B cell (primary cell): Measurements from ENCODE around the gene CALN1. TPM values are rescaled to one million over a fixed set of nuclear protein-coding genes. Genes with fewer than 3 reads are reported as not detected.

Experiments
- ATAC-seq: fragments of 200-7000 bp; cut with Tn5 transposase; one replicate; pipeline ENCODE4 v1.10.0; 2021; ENCODE audit warnings: low read depth, mild to moderate bottlenecking, moderate number of reproducible peaks, moderate library complexity
- CTCF ChIA-PET: fragments of 350-600 bp; sonication (Branson Sonifier 250); formaldehyde crosslinking; loops from one replicate; lab custom pipeline; 2021; ENCODE audit warnings: antibody characterized with exemption, inconsistent platforms; lab: Charles Lee
- POLR2A ChIA-PET: fragments of 350-600 bp; sonication (Branson Sonifier 250); formaldehyde crosslinking; loops from one replicate; lab custom pipeline; 2021; ENCODE audit warnings: antibody characterized with exemption; lab: Charles Lee
- DNase-seq: peaks from one replicate; pipeline ENCODE4 v3.0.0; 2013
- H2AFZ ChIP-seq: 2 replicates; pipeline ENCODE4 v1.6.1; 2012; ENCODE audit warnings: mild to moderate bottlenecking, low read depth, low read length; ENCODE audit not compliant: insufficient read depth, poor library complexity, severe bottlenecking
- H3K27ac ChIP-seq, 2 donors: 1 replicate in 1 of 2; 2 replicates in 1 of 2; pipeline ENCODE4 v1.5.1; 2012 to 2013; ENCODE audit warnings: low read length in 2 of 2, mild to moderate bottlenecking in 2 of 2, moderate library complexity in 1 of 2
- H3K27me3 ChIP-seq, 4 experiments: fragments of 200-600 bp in 1 of 4; sonication (generic) in 1 of 4; replicated peaks in 1 of 4; 1 replicate in 2 of 4; 2 replicates in 2 of 4; pipeline versions ENCODE4 v1.6.1 to v1.7.0; 2013 to 2016; ENCODE audit warnings: low read length in 3 of 4, mild to moderate bottlenecking in 2 of 4, mixed read lengths in 1 of 4, moderate library complexity in 1 of 4; ENCODE audit not compliant: insufficient read depth in 4 of 4, control insufficient read depth in 3 of 4; ENCODE audit errors: control extremely low read depth in 1 of 4
- H3K36me3 ChIP-seq, 2 experiments: replicated peaks in 1 of 2; 1 replicate in 1 of 2; 2 replicates in 1 of 2; pipeline versions ENCODE4 v1.6.1 to v1.7.1; 2013; ENCODE audit warnings: low read length in 1 of 2; ENCODE audit not compliant: insufficient read depth in 2 of 2, control insufficient read depth in 1 of 2; ENCODE audit errors: control extremely low read depth in 1 of 2, extremely low read depth in 1 of 2
- H3K4me1 ChIP-seq, 2 donors: fragments of 200-600 bp in 1 of 2; sonication (generic) in 1 of 2; 1 replicate in 1 of 2; 2 replicates in 1 of 2; pipeline versions ENCODE4 v1.5.1 to v1.6.1; 2013 to 2017; ENCODE audit warnings: low read length in 2 of 2; ENCODE audit not compliant: control insufficient read depth in 2 of 2, insufficient read depth in 2 of 2
- H3K4me2 ChIP-seq: replicated peaks from 2 replicates; pipeline ENCODE3; 2012; ENCODE audit warnings: mild to moderate bottlenecking, low read depth, low read length; ENCODE audit not compliant: poor library complexity, severe bottlenecking
- H3K4me3 ChIP-seq, 5 experiments: fragments of 200-600 bp in 1 of 5; sonication (generic) in 1 of 5; 1 replicate in 3 of 5; 2 replicates in 2 of 5; pipeline versions ENCODE4 v1.5.1 to v1.7.0; 2011 to 2016; ENCODE audit warnings: low read length in 4 of 5, mild to moderate bottlenecking in 4 of 5, low read depth in 2 of 5, control low read depth in 1 of 5, moderate library complexity in 1 of 5; ENCODE audit not compliant: insufficient read depth in 1 of 5; ENCODE audit errors: control extremely low read depth in 1 of 5, extremely low read depth in 1 of 5
- H3K79me2 ChIP-seq: fragments of 200-600 bp; sonication (generic); one replicate; pipeline ENCODE4 v1.6.0; 2016; ENCODE audit warnings: low read length; ENCODE audit not compliant: control insufficient read depth, insufficient read depth
- H3K9ac ChIP-seq: fragments of 200-600 bp; sonication (generic); 2 replicates; pipeline ENCODE4 v1.6.1; 2017; ENCODE audit warnings: mild to moderate bottlenecking, low read length, moderate library complexity
- H3K9me3 ChIP-seq, 3 donors: one replicate each; pipeline versions ENCODE4 v1.6.1 to v1.7.1; 2013; ENCODE audit warnings: low read length in 2 of 3; ENCODE audit not compliant: control insufficient read depth in 2 of 3, insufficient read depth in 1 of 3; ENCODE audit errors: control extremely low read depth in 1 of 3
- H4K20me1 ChIP-seq: 2 replicates; pipeline ENCODE4 v1.6.0; 2012; ENCODE audit warnings: mild to moderate bottlenecking, low read length; ENCODE audit not compliant: insufficient read depth, control insufficient read depth, poor library complexity, severe bottlenecking
- H3K27ac Mint-ChIP-seq: one replicate; pipeline ENCODE4 v1.8.0; 2021; ENCODE audit warnings: mixed read lengths
- H3K27me3 Mint-ChIP-seq: one replicate; pipeline ENCODE4 v1.8.0; 2021; ENCODE audit warnings: mixed read lengths
- H3K4me1 Mint-ChIP-seq: one replicate; pipeline ENCODE4 v1.8.0; 2021; ENCODE audit warnings: mixed read lengths
- H3K4me3 Mint-ChIP-seq: one replicate; pipeline ENCODE4 v1.8.0; 2021; ENCODE audit warnings: mixed read lengths
- H3K9me3 Mint-ChIP-seq: one replicate; pipeline ENCODE4 v1.8.0; 2022; ENCODE audit warnings: mixed read lengths; ENCODE audit not compliant: insufficient read depth
- EZH2 ChIP-seq: IDR thresholded peaks from 2 replicates; pipeline ENCODE4 v1.6.1; 2012; ENCODE audit warnings: borderline replicate concordance, low read depth, mild to moderate bottlenecking, moderate library complexity, low read length; ENCODE audit not compliant: insufficient read depth, poor library complexity, severe bottlenecking
- WGBS: methylation state at CpG from one replicate; pipeline ENCODE4 v1.1.5; 2013; ENCODE audit warnings: missing lambda C conversion rate; ENCODE audit not compliant: insufficient coverage; 5-methylcytosine and 5-hydroxymethylcytosine counted together
- intact Hi-C: fragments of 100-400 bp; cut with micrococcal nuclease; formaldehyde crosslinking; loops from one replicate; pipeline ENCODE4 v1.10.0; 2022
- polyA plus RNA-seq: library from polyadenylated mRNA; depleted of rRNA; stranded (reverse); fragments of >200 nt; gene quantifications from 2 replicates; pipeline ENCODE4 v1.2.3, GENCODE V29; 2012
- total RNA-seq, 2 donors: library from RNA; stranded (reverse); fragments of 120-200 nt in 1 of 2; gene quantifications; 1 replicate in 1 of 2; 2 replicates in 1 of 2; pipeline versions ENCODE4 v1.2.3 to v1.2.4, GENCODE V29; 2013 to 2022
- TF ChIP-seq, protein P1 (sequence below): fragments of 200-600 bp; IDR thresholded peaks from one replicate; pipeline ENCODE4 v1.8.0; 2022; ENCODE audit warnings: antibody characterized with exemption, mild to moderate bottlenecking

Gene CALN1
- total and polyA plus RNA-seq, 2 donors (not counting 1 experiment from before 2014, with no cell fraction given): not detected

DNA sequence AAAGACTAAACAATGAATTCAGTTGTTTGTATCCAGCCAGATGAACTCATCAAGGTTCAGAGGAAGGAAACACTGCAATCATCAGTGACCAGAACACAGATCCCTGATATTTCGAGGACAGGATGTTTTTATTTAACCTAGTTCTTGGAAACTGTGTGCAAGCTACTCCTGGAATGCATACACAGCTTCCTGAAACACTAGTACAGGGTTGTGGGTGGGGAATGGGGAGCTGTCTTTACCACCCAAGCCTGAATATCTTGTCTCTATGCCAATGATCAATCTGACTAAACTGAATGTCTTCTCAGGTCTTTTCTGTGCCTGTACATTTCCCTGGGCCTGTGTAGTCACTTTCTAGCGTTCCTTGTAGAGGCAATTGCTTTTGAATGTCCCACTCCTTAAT is 374.6 kb downstream of the CALN1 start:
- Mint-ChIP-seq H3K4me3 (no peak overlapping the region), H3K4me1 (no peaks in the 10 kb centered on the region), H3K27me3 (no peaks in the 10 kb centered on the region), H3K9me3 (peaks cover 7% of the 10 kb centered on the region), H3K27ac (no peak overlapping the region)
- ATAC-seq (no peak), DNase-seq (no peak)
- intact Hi-C loops: no loop called here
- POLR2A ChIA-PET: no interaction called here
- peaks cover 0 to 13% (median 0%) of the 10 kb centered on the region in 3 donors for H3K9me3 ChIP-seq
- 60% methylated on average over 1 of the region's 2 CpGs for WGBS
- H3K27me3 ChIP-seq: no peaks in the 10 kb centered on the region
- H3K9ac ChIP-seq: no peak overlapping the region
- H4K20me1 ChIP-seq: no peaks in the 10 kb centered on the region
- H3K4me3 ChIP-seq: no peak overlapping the region
- no peak for TF ChIP-seq EZH2
- TF ChIP-seq, protein P1, sequence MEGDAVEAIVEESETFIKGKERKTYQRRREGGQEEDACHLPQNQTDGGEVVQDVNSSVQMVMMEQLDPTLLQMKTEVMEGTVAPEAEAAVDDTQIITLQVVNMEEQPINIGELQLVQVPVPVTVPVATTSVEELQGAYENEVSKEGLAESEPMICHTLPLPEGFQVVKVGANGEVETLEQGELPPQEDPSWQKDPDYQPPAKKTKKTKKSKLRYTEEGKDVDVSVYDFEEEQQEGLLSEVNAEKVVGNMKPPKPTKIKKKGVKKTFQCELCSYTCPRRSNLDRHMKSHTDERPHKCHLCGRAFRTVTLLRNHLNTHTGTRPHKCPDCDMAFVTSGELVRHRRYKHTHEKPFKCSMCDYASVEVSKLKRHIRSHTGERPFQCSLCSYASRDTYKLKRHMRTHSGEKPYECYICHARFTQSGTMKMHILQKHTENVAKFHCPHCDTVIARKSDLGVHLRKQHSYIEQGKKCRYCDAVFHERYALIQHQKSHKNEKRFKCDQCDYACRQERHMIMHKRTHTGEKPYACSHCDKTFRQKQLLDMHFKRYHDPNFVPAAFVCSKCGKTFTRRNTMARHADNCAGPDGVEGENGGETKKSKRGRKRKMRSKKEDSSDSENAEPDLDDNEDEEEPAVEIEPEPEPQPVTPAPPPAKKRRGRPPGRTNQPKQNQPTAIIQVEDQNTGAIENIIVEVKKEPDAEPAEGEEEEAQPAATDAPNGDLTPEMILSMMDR: no peak
- no peak overlapping the region for H3K4me2 ChIP-seq
- no peaks in the 10 kb centered on the region for H3K79me2 ChIP-seq
- no peaks in the 10 kb centered on the region for H3K36me3 ChIP-seq
- CTCF ChIA-PET: no interaction called here
- H3K4me1 ChIP-seq: no peaks in the 10 kb centered on the region
- H2AFZ ChIP-seq: no peak overlapping the region
- H3K27ac ChIP-seq: no peak overlapping the region

- ATAC-seq (no peak), DNase-seq (no peak)
- no peak for TF ChIP-seq EZH2
- TF ChIP-seq, protein P1: no peak
- ChIA-PET POLR2A (no interaction called here), CTCF (no interaction called here)
- Histone ChIP-seq H3K27me3 (no peaks in the 10 kb centered on the region), H3K4me3 (no peak overlapping the region), H4K20me1 (no peaks in the 10 kb centered on the region), H3K4me1 (no peaks in the 10 kb centered on the region), H3K27ac (no peak overlapping the region), H3K36me3 (no peaks in the 10 kb centered on the region), H2AFZ (no peak overlapping the region), H3K79me2 (no peaks in the 10 kb centered on the region), H3K9me3 (peaks cover 0 to 11% (median 0%) of the 10 kb centered on the region in 3 donors), H3K9ac (no peak overlapping the region), H3K4me2 (no peak overlapping the region)
- Mint-ChIP-seq H3K4me1 (no peaks in the 10 kb centered on the region), H3K4me3 (no peak overlapping the region), H3K9me3 (peaks cover 7% of the 10 kb centered on the region), H3K27ac (no peak overlapping the region), H3K27me3 (no peaks in the 10 kb centered on the region)
- 100% methylated on average over 1 of the region's 1 CpG for WGBS
- intact Hi-C loops: no loop called here
Measured at GRCh38 chr7:72035266-72035665, 376.9 kb downstream of the CALN1 start.
